Sigmoid colon (tissue), 3 donors: ENCODE data around the gene STAB1.

Experiments used
- CTCF ChIP-seq, 4 experiments: fragments of 450-650 bp in 3 of 4; fragments of 200-600 bp in 1 of 4; IDR thresholded peaks; one replicate each; pipeline ENCODE4 v1.5.1; 2016 to 2019; ENCODE audit warnings: antibody characterized with exemption in 4 of 4, mild to moderate bottlenecking in 3 of 4, moderate library complexity in 2 of 4
- POLR2A ChIP-seq, 2 donors: fragments of 450-650 bp; IDR thresholded peaks; one replicate each; pipeline ENCODE4 v1.6.1; 2016; ENCODE audit warnings: antibody characterized with exemption in 2 of 2, mild to moderate bottlenecking in 2 of 2, moderate library complexity in 2 of 2

GRCh38 chr3:52461874-52462273 lies 33.3 kb upstream of the STAB1 start:
- TF ChIP-seq CTCF (IDR thresholded peaks at IDR 0.05): no peak
- no peak for TF ChIP-seq POLR2A (IDR thresholded peaks at IDR 0.05)
